Upper lobe of left lung (tissue), 4 donors: ENCODE measurements around the gene LITAFD.

ENCODE experiments used
- EP300 ChIP-seq, 4 donors: sonication (generic); formaldehyde crosslinking; IDR thresholded peaks; one replicate each; pipeline ENCODE4 v1.5.1; 2017; ENCODE audit warnings: antibody characterized with exemption in 4 of 4, control low read depth in 2 of 4
- POLR2A ChIP-seq, 4 donors: fragments of 450-650 bp; IDR thresholded peaks; one replicate each; pipeline ENCODE4 v1.5.1; 2016 to 2017; ENCODE audit warnings: antibody characterized with exemption in 4 of 4, mild to moderate bottlenecking in 2 of 4
- POLR2AphosphoS5 ChIP-seq, 2 donors: sonication (generic); formaldehyde crosslinking; IDR thresholded peaks; one replicate each; pipeline ENCODE4 v1.5.1; 2017; ENCODE audit warnings: antibody characterized with exemption in 2 of 2
- TF ChIP-seq, protein P1 (sequence below), 6 experiments: fragments of 450-650 bp in 4 of 6; fragments of 200-600 bp in 2 of 6; sonication (generic) in 2 of 6; IDR thresholded peaks; one replicate each; pipeline ENCODE4 v1.5.1; 2016 to 2019; ENCODE audit warnings: antibody characterized with exemption in 6 of 6

DNA sequence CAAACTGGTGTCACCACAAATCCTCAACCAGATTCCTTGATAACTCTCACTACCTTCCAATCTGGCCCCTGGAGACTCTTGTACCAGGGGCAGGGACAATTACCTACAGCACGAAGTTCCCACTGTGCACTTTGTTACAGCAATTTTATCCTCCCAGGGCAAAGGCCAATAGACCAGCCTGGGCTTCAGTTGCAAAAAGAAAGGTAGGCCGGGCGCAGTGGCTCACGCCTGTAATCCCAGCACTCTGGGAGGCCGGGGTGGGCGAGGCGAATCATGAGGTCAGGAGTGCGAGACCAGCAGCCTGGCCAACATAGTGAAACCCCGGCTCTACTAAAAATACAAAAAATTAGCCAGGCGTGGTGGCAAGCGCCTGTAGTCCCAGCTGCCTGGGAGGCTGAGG, 44.7 kb downstream of the LITAFD start:
- TF ChIP-seq, protein P1, sequence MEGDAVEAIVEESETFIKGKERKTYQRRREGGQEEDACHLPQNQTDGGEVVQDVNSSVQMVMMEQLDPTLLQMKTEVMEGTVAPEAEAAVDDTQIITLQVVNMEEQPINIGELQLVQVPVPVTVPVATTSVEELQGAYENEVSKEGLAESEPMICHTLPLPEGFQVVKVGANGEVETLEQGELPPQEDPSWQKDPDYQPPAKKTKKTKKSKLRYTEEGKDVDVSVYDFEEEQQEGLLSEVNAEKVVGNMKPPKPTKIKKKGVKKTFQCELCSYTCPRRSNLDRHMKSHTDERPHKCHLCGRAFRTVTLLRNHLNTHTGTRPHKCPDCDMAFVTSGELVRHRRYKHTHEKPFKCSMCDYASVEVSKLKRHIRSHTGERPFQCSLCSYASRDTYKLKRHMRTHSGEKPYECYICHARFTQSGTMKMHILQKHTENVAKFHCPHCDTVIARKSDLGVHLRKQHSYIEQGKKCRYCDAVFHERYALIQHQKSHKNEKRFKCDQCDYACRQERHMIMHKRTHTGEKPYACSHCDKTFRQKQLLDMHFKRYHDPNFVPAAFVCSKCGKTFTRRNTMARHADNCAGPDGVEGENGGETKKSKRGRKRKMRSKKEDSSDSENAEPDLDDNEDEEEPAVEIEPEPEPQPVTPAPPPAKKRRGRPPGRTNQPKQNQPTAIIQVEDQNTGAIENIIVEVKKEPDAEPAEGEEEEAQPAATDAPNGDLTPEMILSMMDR (IDR thresholded peaks at IDR 0.05), result no peak
- TF ChIP-seq POLR2AphosphoS5 (IDR thresholded peaks at IDR 0.05) (no peak), EP300 (IDR thresholded peaks at IDR 0.05) (no peak), POLR2A (IDR thresholded peaks at IDR 0.05) (no peak)
